Hepatocyte (in vitro differentiated cells): ENCODE measurements around the gene ZFPM1.

Experiments
- CTCF ChIP-seq: fragments of 200-600 bp; sonication (generic); IDR thresholded peaks from 2 replicates; pipeline ENCODE4 v1.5.1; 2016; ENCODE audit warnings: antibody characterized with exemption, mild to moderate bottlenecking; ENCODE audit not compliant: poor library complexity
- EZH2phosphoT487 ChIP-seq: fragments of 200-600 bp; sonication (generic); IDR thresholded peaks from one replicate; pipeline ENCODE4 v1.6.1; 2018; ENCODE audit warnings: antibody characterized with exemption, mild to moderate bottlenecking, low read depth, moderate library complexity; ENCODE audit not compliant: unreplicated experiment, severe bottlenecking

- TF ChIP-seq CTCF: no peak
- TF ChIP-seq EZH2phosphoT487: no peak
These were observed 13.2 kb downstream of the ZFPM1 start for GRCh38 chr16:88466175-88466862.
